ENCODE data around the gene OSM.

GRCh38 chr22:30296833-30297232 lies 30.2 kb upstream of the OSM start:
- no peak for TF ChIP-seq MAFK (IDR thresholded peaks at IDR 0.05; ENCODE audit: partially characterized antibody)
- no peak for TF ChIP-seq CTCF (IDR thresholded peaks at IDR 0.05)
- no peak for TF ChIP-seq REST (IDR thresholded peaks at IDR 0.05)
- no peak for TF ChIP-seq MAX (IDR thresholded peaks at IDR 0.05)

Measured in A549 (cell line).